Measurements from ENCODE around the gene GRAMD1A. TPM values are rescaled to one million over a fixed set of nuclear protein-coding genes. Genes with fewer than 3 reads are reported as not detected.
"Not testable (repeated sequence)": the region's sequence is repeated elsewhere in the genome, so short reads cannot be mapped to it uniquely, and the experiment has no call there.

Gene GRAMD1A
- total RNA-seq, 1 donor from 2014 or later, result 26.2 TPM

DNA sequence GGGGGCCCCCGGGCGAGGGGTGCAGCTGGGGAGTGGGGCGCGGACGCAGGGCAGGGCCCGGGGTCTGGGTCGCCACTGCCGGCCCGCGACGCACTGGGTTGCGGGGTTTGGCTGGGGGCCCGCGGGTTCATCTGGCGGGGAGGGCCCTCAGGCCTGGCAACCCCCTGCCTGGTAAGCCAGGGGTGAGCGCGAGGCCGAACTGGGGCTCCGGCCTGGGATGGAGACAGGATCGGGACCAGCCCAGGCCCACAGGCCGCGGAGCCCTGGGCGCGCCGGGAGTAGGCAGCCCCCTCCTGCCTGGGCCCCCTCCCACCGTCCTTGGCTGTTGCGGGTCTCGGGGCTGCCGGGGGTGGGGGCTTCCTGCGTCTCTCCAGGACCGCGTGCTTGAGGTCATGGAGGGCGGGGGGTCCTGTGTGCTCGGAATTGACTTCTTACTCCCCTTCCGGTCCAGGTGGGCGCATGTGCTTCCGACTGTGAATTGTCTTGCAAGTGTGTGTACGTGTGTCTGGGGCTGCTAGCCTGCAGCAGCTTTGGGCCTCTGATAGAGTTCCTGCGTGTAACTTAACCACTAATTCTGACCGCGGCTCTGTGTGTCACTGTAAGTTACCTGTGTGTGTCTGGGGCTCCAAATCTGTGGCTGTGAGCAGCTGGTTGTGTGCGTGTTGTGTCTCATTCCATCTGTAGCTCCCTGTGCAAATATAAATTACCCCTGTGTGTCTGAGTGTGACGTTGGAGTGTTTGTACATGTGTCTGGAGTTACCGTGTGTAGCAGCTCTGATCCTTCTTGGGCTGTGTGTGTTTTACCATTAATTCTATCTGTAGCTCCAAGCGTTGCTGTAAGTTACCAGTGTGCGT lies 751 bp downstream of the GRAMD1A start:
- H3K27ac ChIP-seq (replicated peaks), result peak overlapping the region; percentile 96
- intact Hi-C loops (cut with micrococcal nuclease), result no loop called here
- H3K9me3 ChIP-seq (replicated peaks), result no peaks in the 10 kb centered on the region
- TF ChIP-seq, protein P1, sequence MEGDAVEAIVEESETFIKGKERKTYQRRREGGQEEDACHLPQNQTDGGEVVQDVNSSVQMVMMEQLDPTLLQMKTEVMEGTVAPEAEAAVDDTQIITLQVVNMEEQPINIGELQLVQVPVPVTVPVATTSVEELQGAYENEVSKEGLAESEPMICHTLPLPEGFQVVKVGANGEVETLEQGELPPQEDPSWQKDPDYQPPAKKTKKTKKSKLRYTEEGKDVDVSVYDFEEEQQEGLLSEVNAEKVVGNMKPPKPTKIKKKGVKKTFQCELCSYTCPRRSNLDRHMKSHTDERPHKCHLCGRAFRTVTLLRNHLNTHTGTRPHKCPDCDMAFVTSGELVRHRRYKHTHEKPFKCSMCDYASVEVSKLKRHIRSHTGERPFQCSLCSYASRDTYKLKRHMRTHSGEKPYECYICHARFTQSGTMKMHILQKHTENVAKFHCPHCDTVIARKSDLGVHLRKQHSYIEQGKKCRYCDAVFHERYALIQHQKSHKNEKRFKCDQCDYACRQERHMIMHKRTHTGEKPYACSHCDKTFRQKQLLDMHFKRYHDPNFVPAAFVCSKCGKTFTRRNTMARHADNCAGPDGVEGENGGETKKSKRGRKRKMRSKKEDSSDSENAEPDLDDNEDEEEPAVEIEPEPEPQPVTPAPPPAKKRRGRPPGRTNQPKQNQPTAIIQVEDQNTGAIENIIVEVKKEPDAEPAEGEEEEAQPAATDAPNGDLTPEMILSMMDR (IDR thresholded peaks at IDR 0.05; ENCODE audit: borderline replicate concordance), result no peak
- DNase-seq, result no peak
- peak overlapping the region; percentile 86 for H3K4me3 ChIP-seq
- peaks cover 90% of the 10 kb centered on the region for H3K4me1 ChIP-seq
- peaks cover 9% of the 10 kb centered on the region for H3K36me3 ChIP-seq
- H3K27me3 ChIP-seq (ENCODE audit: low read depth), result no peaks in the 10 kb centered on the region

DNA sequence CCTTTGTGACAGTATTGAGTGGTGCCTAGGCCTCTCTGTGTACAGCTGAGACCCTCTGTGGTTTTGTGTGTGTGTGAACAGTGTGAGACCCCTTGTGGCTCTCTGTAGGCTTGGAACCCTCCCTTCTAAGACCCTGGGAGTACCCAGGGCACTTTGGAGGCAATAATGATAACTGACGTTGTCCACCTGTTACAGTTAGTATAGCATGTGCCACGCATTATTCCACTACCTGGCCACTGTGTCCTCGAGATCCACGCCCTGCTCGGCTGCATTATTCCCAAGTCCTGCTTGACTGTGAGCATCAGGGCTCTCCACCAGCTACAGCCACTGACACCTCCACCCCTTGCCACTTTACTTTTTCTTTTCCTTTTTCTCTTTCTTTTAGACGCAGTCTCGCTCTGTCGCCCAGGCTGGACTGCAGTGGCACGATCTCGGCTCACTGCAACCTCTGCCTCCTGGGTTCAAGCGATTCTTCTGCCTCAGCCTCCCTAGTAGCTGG lies 2.0 kb downstream of the GRAMD1A start:
- peak overlapping the region; percentile 96 for H3K27ac ChIP-seq (replicated peaks)
- intact Hi-C loops (cut with micrococcal nuclease), result no loop called here
- H3K9me3 ChIP-seq (replicated peaks), result no peaks in the 10 kb centered on the region
- peaks cover 92% of the 10 kb centered on the region for H3K4me1 ChIP-seq
- no peaks in the 10 kb centered on the region for H3K27me3 ChIP-seq (ENCODE audit: low read depth)
- H3K4me3 ChIP-seq, result peak overlapping the region; percentile 86
- TF ChIP-seq, protein P1 (IDR thresholded peaks at IDR 0.05; ENCODE audit: borderline replicate concordance), result no peak
- peaks cover 15% of the 10 kb centered on the region for H3K36me3 ChIP-seq
- no peak for DNase-seq

DNA sequence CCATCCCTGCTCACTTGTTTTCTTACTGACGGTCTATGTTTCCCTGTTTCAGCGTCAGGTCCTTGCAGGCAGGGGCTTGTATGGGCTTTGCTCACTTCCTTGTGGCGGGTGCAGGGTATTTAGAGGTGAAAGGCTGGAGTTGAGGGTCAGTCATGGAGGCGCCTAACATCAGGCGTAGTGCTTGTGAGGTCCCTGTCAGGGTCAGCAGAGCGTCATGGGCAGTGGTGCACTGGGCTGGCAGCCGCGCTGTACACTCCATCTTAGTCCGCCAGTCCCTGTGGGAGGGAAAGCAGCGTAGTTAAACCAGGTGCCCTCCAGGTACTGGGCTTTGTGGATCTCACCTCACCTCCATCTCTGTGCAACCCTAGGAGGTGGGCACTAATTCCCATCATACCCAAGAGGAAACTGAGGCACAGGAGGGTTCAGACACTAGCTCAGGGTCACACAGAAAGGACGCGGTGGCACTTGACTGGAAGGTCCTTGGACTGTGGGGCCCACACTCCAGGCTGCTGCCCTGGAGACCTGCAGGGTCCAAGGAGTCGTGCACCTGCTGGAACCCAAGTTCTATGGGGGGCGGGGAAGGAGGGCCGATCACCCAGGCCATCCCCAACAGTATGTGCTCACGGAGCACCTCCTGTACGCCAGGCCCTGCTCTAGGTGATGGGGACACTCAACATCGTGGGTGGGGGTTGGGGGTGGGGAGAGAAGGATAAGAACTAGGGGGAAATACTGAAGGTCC lies 4.6 kb downstream of the GRAMD1A start:
- Histone ChIP-seq H3K27ac (replicated peaks) (no peak overlapping the region), H3K27me3 (ENCODE audit: low read depth) (no peaks in the 10 kb centered on the region), H3K9me3 (replicated peaks) (no peaks in the 10 kb centered on the region), H3K4me3 (no peak overlapping the region), H3K36me3 (peaks cover 22% of the 10 kb centered on the region), H3K4me1 (peaks cover 90% of the 10 kb centered on the region)
- DNase-seq, result no peak
- intact Hi-C loops (cut with micrococcal nuclease), result no loop called here
- TF ChIP-seq, protein P1 (IDR thresholded peaks at IDR 0.05; ENCODE audit: borderline replicate concordance), result no peak

DNA sequence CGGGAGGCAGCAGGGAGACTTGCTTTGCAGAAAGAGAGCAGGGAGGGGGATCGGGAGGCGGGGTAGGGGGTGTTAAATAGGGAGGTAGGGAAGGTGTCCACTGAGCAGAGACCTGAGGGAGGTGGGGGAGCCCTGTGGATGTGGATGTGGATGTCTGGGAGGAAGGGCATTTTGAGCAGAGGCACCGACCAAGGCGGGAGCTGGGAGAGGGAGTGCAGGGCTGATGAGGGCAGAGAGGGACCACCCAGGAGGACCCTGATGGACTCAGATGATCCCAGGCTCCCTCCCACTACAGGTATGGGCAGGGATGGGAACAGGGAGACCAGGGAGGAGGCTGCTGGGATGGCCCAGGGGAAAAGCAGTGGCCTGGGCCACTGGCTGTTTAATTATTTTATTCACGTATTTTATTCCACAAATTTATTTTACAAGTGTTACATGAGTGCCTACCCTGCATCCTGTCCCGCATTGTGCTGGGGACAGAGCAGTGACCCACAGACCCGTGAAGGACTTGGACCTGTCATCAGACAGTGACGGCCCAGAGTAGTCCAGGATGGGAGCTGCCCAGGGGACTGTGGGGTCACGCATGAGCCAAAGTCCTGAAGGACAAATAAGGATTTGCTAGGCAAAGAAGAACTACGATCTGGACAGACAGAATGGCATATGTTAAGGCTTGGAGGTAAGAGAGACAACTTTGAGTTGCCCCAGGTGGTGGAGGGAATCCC lies 5.3 kb downstream of the GRAMD1A start:
- H3K9me3 ChIP-seq (replicated peaks), result no peaks in the 10 kb centered on the region
- H3K27me3 ChIP-seq (ENCODE audit: low read depth), result no peaks in the 10 kb centered on the region
- TF ChIP-seq, protein P1 (IDR thresholded peaks at IDR 0.05; ENCODE audit: borderline replicate concordance), result no peak
- no peak for DNase-seq
- intact Hi-C loops (cut with micrococcal nuclease), result no loop called here
- peaks cover 86% of the 10 kb centered on the region for H3K4me1 ChIP-seq
- H3K36me3 ChIP-seq, result peaks cover 29% of the 10 kb centered on the region
- peak overlapping the region; percentile 76 for H3K27ac ChIP-seq (replicated peaks)
- no peak overlapping the region for H3K4me3 ChIP-seq

DNA sequence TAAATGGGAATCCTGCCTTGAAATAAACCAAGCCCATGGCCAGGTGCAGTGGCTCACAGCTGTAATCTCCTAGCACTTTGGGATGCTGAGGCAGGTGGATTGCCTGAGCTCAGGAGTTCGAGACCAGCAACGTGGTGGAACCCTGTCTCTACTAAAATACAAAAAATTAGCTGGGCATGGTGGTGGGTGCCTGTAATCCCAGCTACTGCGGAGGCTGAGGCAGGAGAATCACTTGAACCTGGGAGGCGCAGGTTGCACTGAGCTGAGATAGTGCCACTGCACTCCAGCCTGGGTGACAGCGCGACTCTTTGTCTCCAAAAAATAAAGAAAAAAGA lies 5.9 kb downstream of the GRAMD1A start:
- H3K4me1 ChIP-seq, result peaks cover 81% of the 10 kb centered on the region

More for the DNA sequence above, 5.9 kb downstream of the GRAMD1A start:
- DNase-seq; H3K9me3 ChIP-seq (replicated peaks); intact Hi-C loops (cut with micrococcal nuclease); H3K4me3 ChIP-seq; H3K27me3 ChIP-seq (ENCODE audit: low read depth): not testable (repeated sequence)
- Histone ChIP-seq H3K27ac (replicated peaks) (peak overlapping the region; percentile 76), H3K36me3 (peaks cover 35% of the 10 kb centered on the region)

All from left ventricle myocardium inferior (tissue), 1 donor.